Measurements from ENCODE around the gene INPPL1. TPM values are rescaled to one million over a fixed set of nuclear protein-coding genes. Genes with fewer than 3 reads are reported as not detected.
A peak's percentile ranks its signal among the peaks of the same experiment; 100 is the strongest.

INPPL1 gene, protein sequence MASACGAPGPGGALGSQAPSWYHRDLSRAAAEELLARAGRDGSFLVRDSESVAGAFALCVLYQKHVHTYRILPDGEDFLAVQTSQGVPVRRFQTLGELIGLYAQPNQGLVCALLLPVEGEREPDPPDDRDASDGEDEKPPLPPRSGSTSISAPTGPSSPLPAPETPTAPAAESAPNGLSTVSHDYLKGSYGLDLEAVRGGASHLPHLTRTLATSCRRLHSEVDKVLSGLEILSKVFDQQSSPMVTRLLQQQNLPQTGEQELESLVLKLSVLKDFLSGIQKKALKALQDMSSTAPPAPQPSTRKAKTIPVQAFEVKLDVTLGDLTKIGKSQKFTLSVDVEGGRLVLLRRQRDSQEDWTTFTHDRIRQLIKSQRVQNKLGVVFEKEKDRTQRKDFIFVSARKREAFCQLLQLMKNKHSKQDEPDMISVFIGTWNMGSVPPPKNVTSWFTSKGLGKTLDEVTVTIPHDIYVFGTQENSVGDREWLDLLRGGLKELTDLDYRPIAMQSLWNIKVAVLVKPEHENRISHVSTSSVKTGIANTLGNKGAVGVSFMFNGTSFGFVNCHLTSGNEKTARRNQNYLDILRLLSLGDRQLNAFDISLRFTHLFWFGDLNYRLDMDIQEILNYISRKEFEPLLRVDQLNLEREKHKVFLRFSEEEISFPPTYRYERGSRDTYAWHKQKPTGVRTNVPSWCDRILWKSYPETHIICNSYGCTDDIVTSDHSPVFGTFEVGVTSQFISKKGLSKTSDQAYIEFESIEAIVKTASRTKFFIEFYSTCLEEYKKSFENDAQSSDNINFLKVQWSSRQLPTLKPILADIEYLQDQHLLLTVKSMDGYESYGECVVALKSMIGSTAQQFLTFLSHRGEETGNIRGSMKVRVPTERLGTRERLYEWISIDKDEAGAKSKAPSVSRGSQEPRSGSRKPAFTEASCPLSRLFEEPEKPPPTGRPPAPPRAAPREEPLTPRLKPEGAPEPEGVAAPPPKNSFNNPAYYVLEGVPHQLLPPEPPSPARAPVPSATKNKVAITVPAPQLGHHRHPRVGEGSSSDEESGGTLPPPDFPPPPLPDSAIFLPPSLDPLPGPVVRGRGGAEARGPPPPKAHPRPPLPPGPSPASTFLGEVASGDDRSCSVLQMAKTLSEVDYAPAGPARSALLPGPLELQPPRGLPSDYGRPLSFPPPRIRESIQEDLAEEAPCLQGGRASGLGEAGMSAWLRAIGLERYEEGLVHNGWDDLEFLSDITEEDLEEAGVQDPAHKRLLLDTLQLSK
- total RNA-seq (100 to 1,000 TPM in 4 of 5 donors, 10 to 100 TPM in 1; 40.2 to 226 (median 153) TPM), polyA plus RNA-seq (10 to 100 TPM; 20.9 to 63.1 (median 51.2) TPM)
- long read RNA-seq, donor 1, partial matches to known transcripts: 6 of 9 reads
- long read RNA-seq, donor 1, other reads (novel, unspliced or antisense): 0 of 9 reads
- long read RNA-seq, donor 2, partial matches to known transcripts: 16 of 22 reads
- long read RNA-seq, donor 2, other reads (novel, unspliced or antisense): 0 of 22 reads
- long read RNA-seq, donor 3, partial matches to known transcripts: 18 of 20 reads
- long read RNA-seq, donor 3, other reads (novel, unspliced or antisense): 0 of 20 reads
- long read RNA-seq, donor 4, partial matches to known transcripts: 6 of 6 reads
- long read RNA-seq, donor 4, other reads (novel, unspliced or antisense): 0 of 6 reads
- long read RNA-seq, donor 5, partial matches to known transcripts: 46 of 50 reads
- long read RNA-seq, donor 5, other reads (novel, unspliced or antisense): 0 of 50 reads
- long read RNA-seq, donor 6, full-length matches to known transcripts: 5 of 61 reads
- long read RNA-seq, donor 6, partial matches to known transcripts: 56 of 61 reads
- long read RNA-seq, donor 6, other reads (novel, unspliced or antisense): 0 of 61 reads
- long read RNA-seq, donor 7, partial matches to known transcripts: 13 of 21 reads
- long read RNA-seq, donor 7, other reads (novel, unspliced or antisense): 6 of 21 reads
- long read RNA-seq, donor 8, full-length matches to known transcripts: 4 of 16 reads
- long read RNA-seq, donor 8, partial matches to known transcripts: 12 of 16 reads
- long read RNA-seq, donor 8, other reads (novel, unspliced or antisense): 0 of 16 reads
- long read RNA-seq, donor 9, partial matches to known transcripts: 0 of 3 reads
- long read RNA-seq, donor 9, other reads (novel, unspliced or antisense): 0 of 3 reads
- long read RNA-seq, donor 10, partial matches to known transcripts: 0 of 1 reads
- long read RNA-seq, donor 10, other reads (novel, unspliced or antisense): 0 of 1 reads

DNA sequence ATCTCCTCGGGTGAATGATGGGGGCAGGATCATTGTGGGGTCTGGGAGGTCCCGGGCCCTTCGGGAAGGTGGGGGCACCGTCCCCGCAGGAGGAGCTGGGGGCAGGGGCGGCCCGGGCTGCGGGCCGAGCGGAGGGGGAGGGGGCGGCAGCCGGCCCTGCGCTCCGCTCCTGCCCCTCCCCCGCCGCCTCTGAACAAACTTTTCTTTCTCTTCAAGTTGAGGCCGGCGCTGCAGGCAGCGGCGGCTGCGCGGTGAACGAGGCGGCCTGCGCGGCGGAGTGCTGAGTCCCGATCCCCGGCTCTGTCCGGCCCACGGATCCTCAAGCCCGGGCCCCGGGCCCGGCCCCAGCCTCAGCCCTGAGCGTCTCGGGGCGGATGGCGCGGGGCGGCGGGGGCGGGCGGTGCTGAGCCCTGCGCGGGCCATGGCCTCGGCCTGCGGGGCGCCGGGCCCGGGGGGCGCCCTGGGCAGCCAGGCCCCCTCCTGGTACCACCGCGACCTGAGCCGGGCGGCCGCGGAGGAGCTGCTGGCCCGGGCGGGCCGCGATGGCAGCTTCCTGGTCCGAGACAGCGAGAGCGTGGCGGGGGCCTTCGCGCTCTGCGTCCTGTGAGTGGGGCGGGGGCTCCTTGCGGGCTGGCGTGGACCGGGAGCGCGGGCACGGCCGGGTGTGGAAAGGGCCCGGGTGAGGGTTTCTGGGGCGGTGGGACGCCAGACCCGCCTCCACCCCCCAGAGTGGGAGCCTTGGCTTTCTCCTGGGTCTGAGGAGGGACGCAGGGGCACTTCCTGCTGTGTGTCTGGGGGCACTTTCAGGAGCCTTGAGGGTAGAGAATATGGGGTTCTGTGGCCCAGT lies at the start of gene INPPL1:
TSS of gene INPPL1 (plus strand) at position 204 of the 847 bp plus-strand sequence. CDS start at position 422, 218 bp downstream.
- no peak for TF ChIP-seq CTCF (IDR thresholded peaks at IDR 0.05)
- no peak for TF ChIP-seq EP300 (IDR thresholded peaks at IDR 0.05)
- TF ChIP-seq POLR2AphosphoS5 (IDR thresholded peaks at IDR 0.05): no peak
- TF ChIP-seq POLR2A (IDR thresholded peaks at IDR 0.05): no peak
- Histone ChIP-seq H3K4me1 (peaks cover 37 to 46% (median 44%) of the 10 kb centered on the region in 4 donors), H3K9me3 (no peaks in the 10 kb centered on the region), H3K27ac (peak within 1 kb of the TSS; percentile 95 to 98 (median 97)), H3K27me3 (no peaks in the 10 kb centered on the region), H3K4me3 (peak within 1 kb of the TSS; percentile 61 to 85 (median 80)), H3K36me3 (peaks cover 22 to 33% (median 27%) of the 10 kb centered on the region in 4 donors)
- intact Hi-C loops (cut with DNase I; ENCODE audit: low total_unique reads): no loop called here
- peak; percentile 58 to 86 for DNase-seq
- WGBS, 5 donors: 0 to 1% (median 0%) methylated on average over 18 to 81 of the region's 81 CpGs

DNA sequence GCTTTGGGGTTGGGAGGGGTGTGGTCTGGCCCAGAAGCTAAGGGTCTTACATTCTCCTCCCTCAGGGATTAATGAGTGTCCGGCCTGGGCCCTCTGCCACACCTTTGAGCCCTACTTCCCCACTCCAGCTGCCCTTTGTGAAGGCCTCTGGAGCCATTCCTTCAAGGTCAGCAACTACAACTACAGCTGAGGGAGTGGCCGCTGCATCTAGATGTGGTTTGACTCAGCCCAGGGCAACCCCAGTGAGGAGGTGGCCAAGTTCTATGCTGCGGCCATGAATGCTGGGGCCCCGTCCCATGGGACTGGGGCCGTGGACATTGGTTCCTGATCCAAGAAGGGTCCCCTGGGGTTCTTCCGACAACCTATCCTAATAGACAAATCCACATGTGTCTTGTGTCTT lies 46.9 kb upstream of the INPPL1 start:
- peaks cover 0 to 8% (median 0%) of the 10 kb centered on the region in 3 donors for H3K27me3 ChIP-seq
- WGBS, 5 donors: 80 to 93% (median 90%) methylated on average over 2 to 6 of the region's 6 CpGs
- intact Hi-C loops (cut with DNase I; ENCODE audit: low total_unique reads): no loop called here
- DNase-seq: peak in 1 of 2 donors; percentile 5
- no peak overlapping the region for H3K4me3 ChIP-seq
- H3K4me1 ChIP-seq: no peaks in the 10 kb centered on the region
- no peaks in the 10 kb centered on the region for H3K36me3 ChIP-seq
- no peak overlapping the region for H3K27ac ChIP-seq
- no peaks in the 10 kb centered on the region for H3K9me3 ChIP-seq
- TF ChIP-seq CTCF (IDR thresholded peaks at IDR 0.05) (no peak), POLR2A (IDR thresholded peaks at IDR 0.05) (no peak), EP300 (IDR thresholded peaks at IDR 0.05) (no peak), POLR2AphosphoS5 (IDR thresholded peaks at IDR 0.05) (no peak)
